ENCODE results near the gene C16orf95. TPM values are rescaled to one million over a fixed set of nuclear protein-coding genes. Genes with fewer than 3 reads are reported as not detected.

C16orf95 gene
- total RNA-seq, 1 experiment from 2014 or later = 3.8 TPM

GRCh38 chr16:87328846-87329245 lies 11.7 kb upstream of the C16orf95 start:
- Mint-ChIP-seq H3K36me3 (ENCODE audit: insufficient read depth, unreplicated experiment) (peaks cover 23% of the 10 kb centered on the region), H3K27ac (ENCODE audit: unreplicated experiment) (no peak overlapping the region), H3K4me1 (ENCODE audit: low read depth, unreplicated experiment) (no peaks in the 10 kb centered on the region), H3K27me3 (ENCODE audit: unreplicated experiment) (no peaks in the 10 kb centered on the region), H3K9me3 (ENCODE audit: low read depth, unreplicated experiment) (no peaks in the 10 kb centered on the region), H3K4me3 (ENCODE audit: low read depth, unreplicated experiment) (no peak overlapping the region)
- CTCF ChIA-PET = no interaction called here
- DNase-seq = no peak
- BruUV-seq (replicated peaks) = no TSS peak
- intact Hi-C loops (cut with micrococcal nuclease; ENCODE audit: unreplicated experiment) = no loop called here
- no peak for TF ChIP-seq CTCF (IDR thresholded peaks at IDR 0.05; ENCODE audit: unreplicated experiment)

GRCh38 chr16:87327798-87328495 lies 10.8 kb upstream of the C16orf95 start:
- H3K9me3 Mint-ChIP-seq (ENCODE audit: low read depth, unreplicated experiment) = no peaks in the 10 kb centered on the region
- CTCF ChIA-PET = interaction anchor here (0.7 to 1.1 kb wide), 2 partner anchors 10 to 114 kb away, joined by 3 to 5 read pairs; no protein-coding TSS in a partner anchor
- H3K4me3 Mint-ChIP-seq (ENCODE audit: low read depth, unreplicated experiment) = no peak overlapping the region
- no TSS peak for BruUV-seq (replicated peaks)
- DNase-seq = no peak
- no peak for TF ChIP-seq CTCF (IDR thresholded peaks at IDR 0.05; ENCODE audit: unreplicated experiment)
- H3K4me1 Mint-ChIP-seq (ENCODE audit: low read depth, unreplicated experiment) = no peaks in the 10 kb centered on the region
- peaks cover 17% of the 10 kb centered on the region for H3K36me3 Mint-ChIP-seq (ENCODE audit: insufficient read depth, unreplicated experiment)
- no peaks in the 10 kb centered on the region for H3K27me3 Mint-ChIP-seq (ENCODE audit: unreplicated experiment)
- intact Hi-C loops (cut with micrococcal nuclease; ENCODE audit: unreplicated experiment) = no loop called here
- H3K27ac Mint-ChIP-seq (ENCODE audit: unreplicated experiment) = no peak overlapping the region

GRCh38 chr16:87326151-87326571 lies 9.0 kb upstream of the C16orf95 start:
- Mint-ChIP-seq H3K4me3 (ENCODE audit: low read depth, unreplicated experiment) (no peak overlapping the region), H3K4me1 (ENCODE audit: low read depth, unreplicated experiment) (no peaks in the 10 kb centered on the region), H3K9me3 (ENCODE audit: low read depth, unreplicated experiment) (no peaks in the 10 kb centered on the region), H3K27me3 (ENCODE audit: unreplicated experiment) (no peaks in the 10 kb centered on the region), H3K27ac (ENCODE audit: unreplicated experiment) (no peak overlapping the region), H3K36me3 (ENCODE audit: insufficient read depth, unreplicated experiment) (peaks cover 7% of the 10 kb centered on the region)
- no peak for DNase-seq
- no peak for TF ChIP-seq CTCF (IDR thresholded peaks at IDR 0.05; ENCODE audit: unreplicated experiment)
- no TSS peak for BruUV-seq (replicated peaks)
- intact Hi-C loops (cut with micrococcal nuclease; ENCODE audit: unreplicated experiment) = no loop called here
- CTCF ChIA-PET = no interaction called here

GRCh38 chr16:87325423-87325858 lies 8.2 kb upstream of the C16orf95 start:
- no peak overlapping the region for H3K27ac Mint-ChIP-seq (ENCODE audit: unreplicated experiment)
- CTCF ChIA-PET = no interaction called here
- H3K4me1 Mint-ChIP-seq (ENCODE audit: low read depth, unreplicated experiment) = no peaks in the 10 kb centered on the region
- peaks cover 8% of the 10 kb centered on the region for H3K36me3 Mint-ChIP-seq (ENCODE audit: insufficient read depth, unreplicated experiment)
- no peak overlapping the region for H3K4me3 Mint-ChIP-seq (ENCODE audit: low read depth, unreplicated experiment)
- no peaks in the 10 kb centered on the region for H3K27me3 Mint-ChIP-seq (ENCODE audit: unreplicated experiment)
- intact Hi-C loops (cut with micrococcal nuclease; ENCODE audit: unreplicated experiment) = no loop called here
- no peaks in the 10 kb centered on the region for H3K9me3 Mint-ChIP-seq (ENCODE audit: low read depth, unreplicated experiment)
- no peak for TF ChIP-seq CTCF (IDR thresholded peaks at IDR 0.05; ENCODE audit: unreplicated experiment)
- DNase-seq = no peak
- BruUV-seq (replicated peaks) = no TSS peak

Measured in Calu3 (cell line).